Measurements from ENCODE around the gene GPR39. TPM values are rescaled to one million over a fixed set of nuclear protein-coding genes. Genes with fewer than 3 reads are reported as not detected.

GPR39 gene
- total RNA-seq, 1 donor: 3.6 TPM

DNA sequence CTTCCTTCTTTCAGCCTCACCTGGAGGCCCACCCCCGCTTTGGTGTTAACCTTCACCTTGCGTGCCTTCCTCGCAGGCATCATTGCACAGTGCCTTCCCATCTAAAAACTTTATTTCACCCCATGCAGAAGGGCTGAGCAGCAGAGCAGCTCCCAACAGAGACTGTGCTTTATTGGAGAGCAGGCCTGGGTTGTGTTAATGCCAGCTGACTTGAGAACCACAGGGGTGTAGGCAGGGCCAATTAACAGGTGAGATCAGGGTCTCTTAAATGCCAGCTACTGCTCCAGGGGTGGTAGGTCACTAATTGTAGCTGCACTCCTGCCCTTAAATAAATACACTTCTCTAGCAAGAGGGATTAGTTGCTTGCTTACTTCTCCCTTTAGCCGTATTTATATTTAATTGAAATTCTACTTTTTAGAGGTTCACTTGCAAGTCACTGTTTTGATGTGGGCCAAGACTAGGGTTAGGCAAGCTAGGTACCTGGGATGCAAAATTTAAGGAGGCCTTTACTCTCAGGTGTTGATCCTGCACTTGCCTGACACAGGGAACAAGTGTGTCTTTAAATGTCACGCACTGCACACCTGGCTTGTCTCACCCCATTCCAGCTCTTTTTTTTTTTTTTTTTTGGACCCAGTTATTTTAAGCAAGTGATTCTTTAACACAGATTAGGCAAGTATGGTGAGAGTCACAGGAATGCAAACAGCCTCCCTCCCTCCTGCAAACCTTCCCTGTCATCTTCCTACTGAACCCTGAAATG lies 198.9 kb downstream of the GPR39 start:
- Histone ChIP-seq H3K79me2 (ENCODE audit: insufficient read depth, low read length) (no peaks in the 10 kb centered on the region), H3K4me2 (ENCODE audit: insufficient read depth, low read length) (no peak overlapping the region), H3K27me3 (ENCODE audit: insufficient read depth, low read length) (no peaks in the 10 kb centered on the region), H3K9me3 (ENCODE audit: low read depth, low read length) (no peaks in the 10 kb centered on the region), H3K27ac (ENCODE audit: low read depth, low read length) (no peak overlapping the region), H4K20me1 (ENCODE audit: insufficient read depth, low read length) (no peaks in the 10 kb centered on the region), H2AFZ (ENCODE audit: low read length) (no peak overlapping the region), H3K4me1 (ENCODE audit: insufficient read depth, low read length) (peaks cover 9% of the 10 kb centered on the region), H3K4me3 (ENCODE audit: insufficient read depth, low read length) (no peak overlapping the region), H3K36me3 (ENCODE audit: insufficient read depth, low read length) (no peaks in the 10 kb centered on the region)
- DNase-seq (ENCODE audit: insufficient read length, low spot score, missing footprints): no peak
- TF ChIP-seq, protein P1, sequence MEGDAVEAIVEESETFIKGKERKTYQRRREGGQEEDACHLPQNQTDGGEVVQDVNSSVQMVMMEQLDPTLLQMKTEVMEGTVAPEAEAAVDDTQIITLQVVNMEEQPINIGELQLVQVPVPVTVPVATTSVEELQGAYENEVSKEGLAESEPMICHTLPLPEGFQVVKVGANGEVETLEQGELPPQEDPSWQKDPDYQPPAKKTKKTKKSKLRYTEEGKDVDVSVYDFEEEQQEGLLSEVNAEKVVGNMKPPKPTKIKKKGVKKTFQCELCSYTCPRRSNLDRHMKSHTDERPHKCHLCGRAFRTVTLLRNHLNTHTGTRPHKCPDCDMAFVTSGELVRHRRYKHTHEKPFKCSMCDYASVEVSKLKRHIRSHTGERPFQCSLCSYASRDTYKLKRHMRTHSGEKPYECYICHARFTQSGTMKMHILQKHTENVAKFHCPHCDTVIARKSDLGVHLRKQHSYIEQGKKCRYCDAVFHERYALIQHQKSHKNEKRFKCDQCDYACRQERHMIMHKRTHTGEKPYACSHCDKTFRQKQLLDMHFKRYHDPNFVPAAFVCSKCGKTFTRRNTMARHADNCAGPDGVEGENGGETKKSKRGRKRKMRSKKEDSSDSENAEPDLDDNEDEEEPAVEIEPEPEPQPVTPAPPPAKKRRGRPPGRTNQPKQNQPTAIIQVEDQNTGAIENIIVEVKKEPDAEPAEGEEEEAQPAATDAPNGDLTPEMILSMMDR (IDR thresholded peaks at IDR 0.05; ENCODE audit: extremely low read depth, low read depth, low read length): no peak

GRCh38 chr2:132617989-132618388 lies 201.4 kb downstream of the GPR39 start:
- H3K4me1 ChIP-seq (ENCODE audit: insufficient read depth, low read length): peaks cover 11% of the 10 kb centered on the region
- TF ChIP-seq, protein P1 (IDR thresholded peaks at IDR 0.05; ENCODE audit: extremely low read depth, low read depth, low read length): no peak
- no peaks in the 10 kb centered on the region for H3K79me2 ChIP-seq (ENCODE audit: insufficient read depth, low read length)
- no peak for DNase-seq (ENCODE audit: insufficient read length, low spot score, missing footprints)
- no peaks in the 10 kb centered on the region for H3K27me3 ChIP-seq (ENCODE audit: insufficient read depth, low read length)
- H3K36me3 ChIP-seq (ENCODE audit: insufficient read depth, low read length): no peaks in the 10 kb centered on the region
- H4K20me1 ChIP-seq (ENCODE audit: insufficient read depth, low read length): no peaks in the 10 kb centered on the region
- no peak overlapping the region for H3K4me2 ChIP-seq (ENCODE audit: insufficient read depth, low read length)
- no peak overlapping the region for H3K4me3 ChIP-seq (ENCODE audit: insufficient read depth, low read length)
- no peaks in the 10 kb centered on the region for H3K9me3 ChIP-seq (ENCODE audit: low read depth, low read length)
- H2AFZ ChIP-seq (ENCODE audit: low read length): no peak overlapping the region
- H3K27ac ChIP-seq (ENCODE audit: low read depth, low read length): no peak overlapping the region

GRCh38 chr2:132618734-132619133 lies 202.1 kb downstream of the GPR39 start:
- no peak overlapping the region for H3K4me3 ChIP-seq (ENCODE audit: insufficient read depth, low read length)
- H3K4me2 ChIP-seq (ENCODE audit: insufficient read depth, low read length): no peak overlapping the region

GRCh38 chr2:132620115-132620514 lies 203.5 kb downstream of the GPR39 start:
- Histone ChIP-seq H3K4me3 (ENCODE audit: insufficient read depth, low read length) (no peak overlapping the region), H2AFZ (ENCODE audit: low read length) (no peak overlapping the region), H3K9me3 (ENCODE audit: low read depth, low read length) (no peaks in the 10 kb centered on the region), H4K20me1 (ENCODE audit: insufficient read depth, low read length) (no peaks in the 10 kb centered on the region), H3K36me3 (ENCODE audit: insufficient read depth, low read length) (no peaks in the 10 kb centered on the region), H3K4me2 (ENCODE audit: insufficient read depth, low read length) (no peak overlapping the region), H3K79me2 (ENCODE audit: insufficient read depth, low read length) (no peaks in the 10 kb centered on the region), H3K27me3 (ENCODE audit: insufficient read depth, low read length) (no peaks in the 10 kb centered on the region), H3K27ac (ENCODE audit: low read depth, low read length) (no peak overlapping the region), H3K4me1 (ENCODE audit: insufficient read depth, low read length) (peaks cover 21% of the 10 kb centered on the region)
- DNase-seq (ENCODE audit: insufficient read length, low spot score, missing footprints): no peak
- TF ChIP-seq, protein P1 (IDR thresholded peaks at IDR 0.05; ENCODE audit: extremely low read depth, low read depth, low read length): no peak

More at GRCh38 chr2:132618734-132619133, 202.1 kb downstream of the GPR39 start:
- Histone ChIP-seq H3K27ac (ENCODE audit: low read depth, low read length) (no peak overlapping the region), H2AFZ (ENCODE audit: low read length) (no peak overlapping the region), H3K79me2 (ENCODE audit: insufficient read depth, low read length) (no peaks in the 10 kb centered on the region), H4K20me1 (ENCODE audit: insufficient read depth, low read length) (no peaks in the 10 kb centered on the region), H3K36me3 (ENCODE audit: insufficient read depth, low read length) (no peaks in the 10 kb centered on the region), H3K27me3 (ENCODE audit: insufficient read depth, low read length) (no peaks in the 10 kb centered on the region), H3K9me3 (ENCODE audit: low read depth, low read length) (no peaks in the 10 kb centered on the region), H3K4me1 (ENCODE audit: insufficient read depth, low read length) (peaks cover 18% of the 10 kb centered on the region)
- TF ChIP-seq, protein P1 (IDR thresholded peaks at IDR 0.05; ENCODE audit: extremely low read depth, low read depth, low read length): no peak
- DNase-seq (ENCODE audit: insufficient read length, low spot score, missing footprints): no peak
